Epithelial cell of proximal tubule (primary cell): ENCODE results near the gene CYP2C8. TPM values are rescaled to one million over a fixed set of nuclear protein-coding genes. Genes with fewer than 3 reads are reported as not detected.
"Not testable (repeated sequence)": the region's sequence is repeated elsewhere in the genome, so short reads cannot be mapped to it uniquely, and the experiment has no call there.

Experiments
- DNase-seq: peaks from one replicate; pipeline ENCODE4 v3.0.0-alpha.2; 2011; ENCODE audit warnings: low read depth
- H3K4me3 ChIP-seq: 2 replicates; pipeline ENCODE4 v1.5.1; 2011; ENCODE audit warnings: low read depth, mild to moderate bottlenecking, low read length
- CTCF ChIP-seq: conservative IDR thresholded peaks from 2 replicates; pipeline ENCODE4 v1.5.1; 2012; ENCODE audit warnings: low read depth, mild to moderate bottlenecking, low read length
- total RNA-seq: library from RNA; depleted of rRNA; stranded (reverse); fragments of >200 nt; gene quantifications from 2 replicates; pipeline ENCODE4 v1.2.3, GENCODE V29; 2015

CYP2C8 gene
- 0.07 TPM in 1 of 2 replicates, not detected in the other for total RNA-seq

- no peak for DNase-seq
- TF ChIP-seq CTCF = no peak
- no peak within 1 kb of the TSS for H3K4me3 ChIP-seq
Observed at GRCh38 chr10:95069286-95069685, at the start of gene CYP2C8. Gene CYP2C8, minus strand, starts transcription at chr10:95069497. Its CDS starts 95 bp downstream, at chr10:95069402.

GRCh38 chr10:95116869-95117269, 47.6 kb upstream of the CYP2C8 start:
- TF ChIP-seq CTCF = no peak
- no peak overlapping the region for H3K4me3 ChIP-seq
- DNase-seq = no peak

- DNase-seq, H3K4me3 ChIP-seq: not testable (repeated sequence)
Observed at GRCh38 chr10:95110823-95111222, 41.5 kb upstream of the CYP2C8 start.

- no peak for TF ChIP-seq CTCF
- H3K4me3 ChIP-seq = no peak overlapping the region
- no peak for DNase-seq
Observed at GRCh38 chr10:95097805-95098204, 28.5 kb upstream of the CYP2C8 start.

- no peak for TF ChIP-seq CTCF
- no peak for DNase-seq
- no peak overlapping the region for H3K4me3 ChIP-seq
Observed at GRCh38 chr10:95096143-95096542, 26.8 kb upstream of the CYP2C8 start.

GRCh38 chr10:95079626-95080025, 10.3 kb upstream of the CYP2C8 start:
- DNase-seq, H3K4me3 ChIP-seq: not testable (repeated sequence)

- TF ChIP-seq CTCF = no peak
- H3K4me3 ChIP-seq = no peak overlapping the region
Observed at GRCh38 chr10:95077556-95077955, 8.3 kb upstream of the CYP2C8 start.

GRCh38 chr10:95071107-95071660, 1.9 kb upstream of the CYP2C8 start:
- TF ChIP-seq CTCF = no peak

More at GRCh38 chr10:95077556-95077955, 8.3 kb upstream of the CYP2C8 start:
- DNase-seq = no peak

GRCh38 chr10:95064125-95064524, 5.2 kb downstream of the CYP2C8 start:
- not testable (repeated sequence) for DNase-seq

More at GRCh38 chr10:95071107-95071660, 1.9 kb upstream of the CYP2C8 start:
- H3K4me3 ChIP-seq = no peak overlapping the region
- DNase-seq = no peak

More at GRCh38 chr10:95064125-95064524, 5.2 kb downstream of the CYP2C8 start:
- not testable (repeated sequence) for H3K4me3 ChIP-seq
